K562 (cell line): ENCODE results near the gene AP1M2.

Experiments used
- KLF1 ChIP-seq: fragments of 450-650 bp; IDR thresholded peaks from 2 replicates; pipeline ENCODE4 v1.6.1; 2016; ENCODE audit warnings: missing genetic modification characterization, missing compliant biosample characterization
- KLF16 ChIP-seq: IDR thresholded peaks from 2 replicates; pipeline ENCODE4 v1.6.1; 2016; ENCODE audit warnings: antibody characterized with exemption
- PPARD ChIP-seq: fragments of 250-450 bp; sonication (Bioruptor Pico); IDR thresholded peaks from 2 replicates; pipeline ENCODE4 v1.8.0; 2022; ENCODE audit warnings: inconsistent platforms, mild to moderate bottlenecking, moderate library complexity
- PTBP1 ChIP-seq: fragments of 200-400 bp; formaldehyde crosslinking; IDR thresholded peaks from 2 replicates; pipeline ENCODE4 v1.6.1; 2017; ENCODE audit warnings: low read depth, low read length
- RCOR1 ChIP-seq, 2 experiments: IDR thresholded peaks; 2 replicates each; pipeline ENCODE4 v1.6.1; 2012; ENCODE audit warnings: low read depth in 2 of 2, low read length in 2 of 2, borderline replicate concordance in 1 of 2, improper control_type of control experiment in 1 of 2
- TF ChIP-seq, protein P1 (sequence below): fragments of 250-450 bp; sonication (Bioruptor Pico); IDR thresholded peaks from 2 replicates; pipeline ENCODE4 v1.4.0; 2020; ENCODE audit warnings: mild to moderate bottlenecking
- TF ChIP-seq, protein P2 (sequence below), 3 experiments: IDR thresholded peaks in 2 of 3; conservative IDR thresholded peaks in 1 of 3; 2 replicates each; pipeline ENCODE4 v1.5.1; 2011 to 2012; ENCODE audit warnings: low read length in 3 of 3, mild to moderate bottlenecking in 3 of 3, control low read depth in 2 of 3, improper control_type of control experiment in 1 of 3, inconsistent platforms in 1 of 3, low read depth in 1 of 3, mixed read lengths in 1 of 3, moderate library complexity in 1 of 3; ENCODE audit not compliant: insufficient read depth in 2 of 3

DNA sequence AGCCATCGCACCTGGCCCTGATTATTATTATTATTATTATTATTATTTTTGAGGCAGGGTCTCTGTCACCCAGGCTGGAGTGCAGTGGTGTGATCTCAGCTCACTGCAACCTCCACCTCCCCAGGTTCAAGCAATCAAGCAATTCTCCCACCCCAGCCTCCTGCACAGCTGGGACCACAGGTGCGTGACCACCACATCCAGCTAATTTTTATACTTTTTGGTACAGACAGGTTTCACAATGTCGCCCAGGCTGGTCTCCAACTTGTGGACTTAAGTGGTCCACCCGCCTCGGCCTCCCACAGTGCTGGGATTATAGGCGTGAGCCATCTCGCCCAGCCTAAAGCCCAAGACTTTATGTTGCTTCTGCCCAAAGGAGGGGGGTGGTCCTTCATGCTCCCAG lies 6.0 kb upstream of the AP1M2 start:
- TF ChIP-seq KLF16 (no peak), PPARD (CRISPR knock-in tag) (no peak), PTBP1 (no peak), RCOR1 (IDR thresholded peaks at IDR 0.05; ENCODE audit: borderline replicate concordance in 1 of 2, low read depth in 2 of 2, low read length in 2 of 2) (no peak), KLF1 (tag) (no peak)
- TF ChIP-seq, protein P1, sequence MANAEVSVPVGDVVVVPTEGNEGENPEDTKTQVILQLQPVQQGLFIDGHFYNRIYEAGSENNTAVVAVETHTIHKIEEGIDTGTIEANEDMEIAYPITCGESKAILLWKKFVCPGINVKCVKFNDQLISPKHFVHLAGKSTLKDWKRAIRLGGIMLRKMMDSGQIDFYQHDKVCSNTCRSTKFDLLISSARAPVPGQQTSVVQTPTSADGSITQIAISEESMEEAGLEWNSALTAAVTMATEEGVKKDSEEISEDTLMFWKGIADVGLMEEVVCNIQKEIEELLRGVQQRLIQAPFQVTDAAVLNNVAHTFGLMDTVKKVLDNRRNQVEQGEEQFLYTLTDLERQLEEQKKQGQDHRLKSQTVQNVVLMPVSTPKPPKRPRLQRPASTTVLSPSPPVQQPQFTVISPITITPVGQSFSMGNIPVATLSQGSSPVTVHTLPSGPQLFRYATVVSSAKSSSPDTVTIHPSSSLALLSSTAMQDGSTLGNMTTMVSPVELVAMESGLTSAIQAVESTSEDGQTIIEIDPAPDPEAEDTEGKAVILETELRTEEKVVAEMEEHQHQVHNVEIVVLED: no peak
- TF ChIP-seq, protein P2, sequence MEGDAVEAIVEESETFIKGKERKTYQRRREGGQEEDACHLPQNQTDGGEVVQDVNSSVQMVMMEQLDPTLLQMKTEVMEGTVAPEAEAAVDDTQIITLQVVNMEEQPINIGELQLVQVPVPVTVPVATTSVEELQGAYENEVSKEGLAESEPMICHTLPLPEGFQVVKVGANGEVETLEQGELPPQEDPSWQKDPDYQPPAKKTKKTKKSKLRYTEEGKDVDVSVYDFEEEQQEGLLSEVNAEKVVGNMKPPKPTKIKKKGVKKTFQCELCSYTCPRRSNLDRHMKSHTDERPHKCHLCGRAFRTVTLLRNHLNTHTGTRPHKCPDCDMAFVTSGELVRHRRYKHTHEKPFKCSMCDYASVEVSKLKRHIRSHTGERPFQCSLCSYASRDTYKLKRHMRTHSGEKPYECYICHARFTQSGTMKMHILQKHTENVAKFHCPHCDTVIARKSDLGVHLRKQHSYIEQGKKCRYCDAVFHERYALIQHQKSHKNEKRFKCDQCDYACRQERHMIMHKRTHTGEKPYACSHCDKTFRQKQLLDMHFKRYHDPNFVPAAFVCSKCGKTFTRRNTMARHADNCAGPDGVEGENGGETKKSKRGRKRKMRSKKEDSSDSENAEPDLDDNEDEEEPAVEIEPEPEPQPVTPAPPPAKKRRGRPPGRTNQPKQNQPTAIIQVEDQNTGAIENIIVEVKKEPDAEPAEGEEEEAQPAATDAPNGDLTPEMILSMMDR (IDR thresholded peaks at IDR 0.05 in 2 of 3, conservative IDR thresholded peaks at IDR 0.05 in 1 of 3; ENCODE audit: insufficient read depth in 2 of 3, low read depth in 1 of 3, low read length in 3 of 3): no peak
